Stimulated activated CD4-positive, alpha-beta T cell treated with anti-CD3 and anti-CD28 coated beads, Interleukin-2, amount 100 ng/mL, for 4 hours (primary cell): ENCODE data around the gene AFAP1L1.
A peak's percentile ranks its signal among the peaks of the same experiment; 100 is the strongest.

Source experiments
- DNase-seq: peaks from one replicate; pipeline ENCODE4 v3.0.0-alpha.2; 2020; ENCODE audit warnings: low read depth

The AFAP1L1 gene

DNA sequence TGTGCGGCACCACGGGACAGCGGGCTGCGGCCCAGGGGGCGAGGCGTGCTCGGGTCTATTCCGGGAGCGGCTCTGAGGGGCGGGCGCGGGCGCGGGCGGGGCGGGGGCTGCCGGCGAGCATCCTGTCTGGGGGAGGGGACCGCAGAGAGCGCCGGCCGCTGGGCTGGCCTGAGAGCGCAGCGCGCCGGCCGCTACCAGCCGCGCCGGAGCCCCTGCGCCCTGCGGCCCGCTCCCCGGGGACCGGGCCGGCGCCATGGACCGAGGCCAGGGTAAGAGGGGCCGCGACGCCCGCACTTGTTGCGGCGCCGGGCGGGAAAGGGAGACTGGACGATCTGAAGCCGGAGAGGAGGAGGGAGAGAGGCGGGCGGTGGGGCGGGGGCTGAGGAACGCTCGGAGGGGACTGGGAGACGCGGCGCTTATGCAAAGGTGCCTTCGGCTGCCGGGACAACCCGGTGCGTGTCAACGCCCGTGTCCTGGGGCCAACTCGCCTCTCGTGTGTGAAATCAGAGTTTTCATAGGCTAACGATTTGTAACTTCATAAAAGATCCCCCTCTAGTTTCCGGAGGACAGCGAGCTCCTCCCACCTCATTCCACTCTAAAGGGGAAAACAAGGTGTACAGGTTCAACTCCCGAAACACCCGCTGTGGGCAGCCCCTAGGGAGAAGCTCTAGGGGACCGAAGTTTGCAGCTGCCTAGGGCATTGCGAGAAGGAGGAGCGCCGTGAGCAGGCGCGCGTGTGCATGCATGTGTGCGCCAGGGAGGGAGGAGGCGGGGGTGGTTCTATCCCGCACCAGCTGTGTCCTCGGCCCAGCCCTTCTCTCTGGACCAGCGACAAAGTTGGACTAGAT, at the start of gene AFAP1L1:
Gene AFAP1L1 (plus strand): TSS at position 144 of the 848 bp plus-strand sequence. CDS start 110 bp downstream, at position 254.
- no peak for DNase-seq

DNA sequence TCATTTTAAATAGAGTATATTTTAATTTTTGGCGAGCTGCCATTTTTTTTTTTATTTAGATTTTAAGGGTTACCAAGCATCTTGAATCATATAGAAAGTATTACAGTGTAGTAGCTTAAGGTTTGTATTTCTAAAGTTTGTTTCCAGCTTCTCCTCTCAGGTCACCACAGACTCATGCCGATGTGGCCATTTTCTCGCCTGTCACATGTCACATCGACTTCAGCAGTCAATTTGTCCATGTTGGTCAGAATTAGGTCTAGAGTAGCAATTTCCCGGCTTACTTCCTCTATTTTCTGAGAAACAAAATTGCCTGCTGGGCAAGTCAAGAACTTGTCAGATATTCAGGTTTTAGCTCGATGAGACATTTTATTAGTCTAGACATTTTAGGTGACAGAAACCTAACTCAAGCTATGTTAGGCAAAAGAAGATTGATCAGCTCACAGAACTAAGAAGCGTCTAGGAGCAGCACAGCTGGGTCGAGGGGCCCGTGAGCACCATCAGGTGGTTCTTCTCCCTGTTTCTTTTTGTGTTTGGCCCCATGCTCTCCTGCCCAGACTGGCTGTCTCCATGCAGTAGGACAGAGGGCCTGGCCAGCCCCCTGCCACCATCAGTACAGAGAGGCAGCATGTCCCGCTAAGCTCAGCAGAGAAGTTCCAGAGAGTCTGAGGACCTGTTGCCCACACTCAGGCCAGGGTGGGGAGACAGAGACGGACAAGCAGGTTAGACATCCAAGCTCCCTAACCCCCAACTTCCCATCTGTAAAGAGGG, 48.4 kb upstream of the AFAP1L1 start:
- DNase-seq = no peak

DNA sequence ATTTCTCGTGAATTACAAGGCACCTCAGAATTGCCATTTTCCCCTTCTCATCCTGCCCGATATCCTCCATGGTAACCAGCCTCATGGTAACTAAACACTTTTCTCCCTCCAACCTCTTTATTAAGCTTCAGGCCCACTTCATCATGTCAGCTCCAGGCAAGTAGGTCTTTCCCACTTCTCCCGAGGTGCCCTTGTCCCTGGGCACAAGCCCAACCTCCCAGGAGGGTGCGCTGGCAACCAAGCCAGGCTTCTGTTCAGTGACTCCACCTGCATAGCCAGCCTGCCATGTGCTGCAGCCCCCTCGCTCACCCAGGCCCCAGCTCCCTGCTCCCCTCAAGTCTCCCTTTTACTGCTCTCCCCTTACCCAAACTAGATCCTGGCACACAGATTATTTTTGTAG, 47.4 kb upstream of the AFAP1L1 start:
- no peak for DNase-seq

DNA sequence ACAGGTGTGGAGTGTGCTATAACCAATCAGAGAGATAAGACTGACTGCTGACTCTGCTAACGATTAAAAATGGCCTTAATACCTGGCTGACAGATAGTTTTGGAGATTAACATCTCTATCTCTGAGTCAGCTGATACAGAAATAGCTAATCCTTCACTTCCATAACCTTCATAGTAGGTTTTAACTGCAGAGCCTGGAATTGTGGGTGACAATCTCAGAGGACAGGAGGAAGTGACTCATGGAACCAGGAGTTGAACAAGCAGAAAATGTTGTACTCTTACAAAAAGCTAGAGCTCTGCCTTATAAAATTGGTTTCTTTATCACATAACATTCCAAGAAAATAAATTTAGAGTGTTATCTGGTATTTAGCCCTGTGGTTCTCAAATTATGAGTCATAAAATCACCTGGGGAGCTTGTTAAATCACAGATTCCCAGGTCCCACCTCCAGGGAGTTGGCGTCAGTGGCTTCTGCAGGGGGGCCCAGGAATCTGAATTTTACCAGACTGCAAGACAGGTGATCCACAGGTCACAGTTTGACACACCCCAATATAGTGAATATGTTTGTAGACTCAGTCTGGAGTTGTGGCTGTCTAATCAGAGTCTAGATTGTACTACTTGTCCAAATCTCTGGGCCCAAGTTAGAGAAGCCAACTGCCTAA, 44.4 kb upstream of the AFAP1L1 start:
- DNase-seq = no peak

DNA sequence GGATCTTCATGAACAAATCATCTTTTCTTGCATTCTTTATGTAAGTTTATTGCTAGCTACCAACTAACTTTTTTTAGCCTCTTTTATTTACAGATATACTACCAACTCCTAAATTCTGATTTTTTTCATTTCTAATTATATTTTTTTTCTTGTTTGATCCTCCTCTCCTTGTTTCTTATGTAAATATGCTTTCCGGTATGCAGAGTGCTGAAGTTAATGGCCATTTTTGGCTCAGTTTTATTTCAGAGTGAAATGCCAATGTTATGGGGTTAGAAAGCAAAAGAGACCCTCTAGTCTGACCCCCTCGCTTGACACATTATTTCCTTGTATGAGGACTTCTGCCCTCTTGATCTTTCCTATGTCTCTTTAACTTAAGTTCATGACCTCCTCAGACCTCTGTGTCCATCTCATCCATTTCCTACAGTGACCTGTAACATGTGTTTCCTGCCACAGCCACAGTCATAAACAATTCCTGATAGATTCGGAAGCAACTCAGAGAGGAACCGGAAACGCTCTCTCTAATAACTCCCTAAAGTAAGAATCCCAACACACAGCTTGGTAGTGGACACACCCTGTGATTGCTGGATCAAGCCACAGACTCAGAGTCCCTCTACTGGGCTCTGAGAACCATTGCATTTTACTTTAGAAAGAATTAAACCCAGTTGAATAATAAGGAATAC, 42.9 kb upstream of the AFAP1L1 start:
- no peak for DNase-seq

DNA sequence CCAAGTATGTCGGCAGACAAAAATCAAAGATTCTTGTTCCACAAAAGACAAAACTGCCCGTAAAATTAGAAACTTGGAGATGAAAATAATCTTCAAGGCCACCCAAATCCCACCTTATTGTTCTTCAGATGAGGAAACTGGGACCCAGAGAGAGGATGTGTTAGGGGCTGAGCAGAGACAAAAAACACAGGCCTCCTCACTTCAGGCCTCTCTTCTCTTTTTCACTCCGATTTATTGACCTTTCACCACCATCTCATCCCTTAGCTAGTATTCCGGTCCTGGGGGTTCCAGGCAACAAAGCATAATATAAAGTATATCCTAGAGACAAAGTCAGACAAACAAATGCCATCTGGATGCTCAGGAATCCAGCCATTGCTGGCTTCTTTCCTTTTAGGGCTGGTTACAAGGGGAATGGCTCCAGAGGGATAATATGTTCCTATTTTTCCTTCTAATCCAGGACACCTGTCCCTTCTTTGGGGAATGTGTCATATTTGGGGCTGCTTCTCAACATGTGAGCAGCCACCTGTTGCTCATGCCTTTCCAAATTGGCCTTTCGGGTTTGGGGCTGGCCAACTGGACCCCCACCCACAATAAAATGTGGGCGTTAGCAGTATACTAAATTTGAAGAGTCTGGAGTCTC, 42.2 kb upstream of the AFAP1L1 start:
- no peak for DNase-seq

DNA sequence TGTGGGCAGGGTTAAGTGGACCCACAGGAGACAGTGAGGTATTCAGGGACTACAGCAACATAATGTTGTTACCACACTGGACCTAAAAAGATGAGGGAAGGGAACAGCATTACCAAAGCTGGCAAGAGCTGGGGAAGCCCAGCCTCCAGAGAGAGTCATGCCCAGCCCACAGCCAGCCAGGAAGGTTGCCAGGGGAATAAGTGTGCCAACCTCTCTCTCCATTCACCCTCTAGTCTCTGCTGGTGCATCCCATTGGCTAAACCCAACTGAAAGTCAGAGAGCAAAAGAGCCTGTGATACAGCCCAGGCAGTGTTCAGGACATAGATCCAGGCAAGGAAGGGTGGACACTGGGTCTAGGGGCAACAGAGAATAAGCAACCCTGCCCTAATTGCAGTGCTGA, 35.8 kb upstream of the AFAP1L1 start:
- DNase-seq = no peak

DNA sequence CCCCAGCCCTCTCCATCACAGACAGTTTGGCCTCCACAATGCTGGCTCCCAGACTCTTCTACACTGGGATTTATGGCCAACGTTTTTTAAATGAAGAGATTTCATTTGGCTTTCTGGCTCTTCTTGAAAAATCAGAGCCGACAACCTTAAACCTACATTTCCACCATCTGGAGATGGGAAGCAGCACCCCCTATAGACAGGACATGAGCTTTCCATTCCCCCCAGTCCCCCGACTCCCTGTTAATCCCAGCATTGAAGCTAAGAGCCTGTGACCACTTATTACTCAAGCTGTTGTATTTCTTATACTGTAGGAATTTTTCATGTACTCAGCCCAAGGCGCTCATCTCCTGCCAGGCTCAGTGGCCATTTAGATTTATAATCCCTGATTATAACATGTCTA, 34.0 kb upstream of the AFAP1L1 start:
- DNase-seq = no peak

DNA sequence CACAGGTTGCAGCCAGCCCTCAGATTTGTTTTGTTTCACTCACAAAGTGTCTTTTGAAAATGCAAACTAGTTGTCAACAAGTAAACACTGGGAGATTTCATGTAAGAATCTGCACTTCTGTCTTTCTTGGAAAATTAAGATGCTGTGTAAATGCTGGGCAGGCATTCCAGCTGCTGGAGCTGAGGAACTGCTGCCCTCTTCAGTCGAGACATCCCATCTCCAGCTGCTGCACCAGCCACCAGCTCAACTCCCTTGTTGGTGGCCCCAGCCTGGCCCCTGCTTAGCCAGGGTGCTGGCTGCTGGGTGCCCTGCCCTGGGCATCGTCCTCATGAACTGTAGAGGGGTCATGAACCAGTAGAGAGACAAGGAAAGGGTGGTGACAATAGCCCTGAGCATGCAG, 33.1 kb upstream of the AFAP1L1 start:
- DNase-seq = no peak

DNA sequence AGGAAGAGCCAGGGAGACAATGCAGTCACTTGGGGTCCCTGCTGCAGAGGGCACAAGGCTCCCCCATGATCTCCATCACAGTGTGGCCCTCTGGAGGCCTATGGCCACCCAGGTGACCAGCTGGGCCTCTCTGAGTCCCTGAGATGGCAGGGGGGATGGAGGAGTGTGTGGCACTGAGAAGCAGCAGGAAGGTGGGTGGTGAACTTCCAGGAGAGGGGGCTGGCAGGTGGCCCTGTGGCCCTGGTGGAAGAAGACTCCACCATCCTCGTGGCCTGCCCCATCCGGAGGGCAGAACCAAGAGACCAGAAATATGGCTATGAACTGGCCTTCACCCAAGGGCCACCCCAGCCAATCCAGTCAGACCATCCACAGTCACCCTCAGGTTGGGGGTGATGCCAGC, 31.7 kb upstream of the AFAP1L1 start:
- no peak for DNase-seq

DNA sequence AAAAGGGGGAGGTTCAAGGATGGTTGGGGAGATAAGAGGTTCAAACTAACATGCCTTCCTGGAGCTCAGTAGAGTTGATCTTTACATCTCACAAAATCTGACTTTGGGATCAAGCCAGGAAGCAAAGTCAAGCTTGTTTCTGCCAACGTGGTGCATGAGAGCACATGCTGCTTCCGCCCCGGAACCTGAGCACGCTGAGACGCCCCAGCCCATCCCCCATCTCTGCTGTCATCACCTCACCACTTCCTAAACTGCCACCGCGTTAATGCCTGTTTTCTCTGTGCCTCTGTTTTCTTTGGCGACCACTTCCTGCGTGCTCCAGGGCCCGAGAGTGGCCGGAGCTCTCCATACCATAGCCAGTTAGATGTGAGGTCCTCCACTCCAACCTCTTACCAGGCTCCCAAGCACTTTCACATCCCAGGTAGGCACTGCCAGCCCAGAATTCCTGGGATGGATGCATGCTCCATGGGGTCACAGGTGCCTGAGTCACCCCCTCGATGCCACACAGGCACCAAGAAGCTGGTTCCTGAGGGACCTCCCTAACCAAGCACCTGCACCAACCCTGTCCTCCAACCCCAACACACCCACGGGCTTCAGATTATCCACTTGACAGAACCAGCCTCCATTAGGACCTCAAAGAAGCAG, 31.2 kb upstream of the AFAP1L1 start:
- peak; percentile 69 for DNase-seq

DNA sequence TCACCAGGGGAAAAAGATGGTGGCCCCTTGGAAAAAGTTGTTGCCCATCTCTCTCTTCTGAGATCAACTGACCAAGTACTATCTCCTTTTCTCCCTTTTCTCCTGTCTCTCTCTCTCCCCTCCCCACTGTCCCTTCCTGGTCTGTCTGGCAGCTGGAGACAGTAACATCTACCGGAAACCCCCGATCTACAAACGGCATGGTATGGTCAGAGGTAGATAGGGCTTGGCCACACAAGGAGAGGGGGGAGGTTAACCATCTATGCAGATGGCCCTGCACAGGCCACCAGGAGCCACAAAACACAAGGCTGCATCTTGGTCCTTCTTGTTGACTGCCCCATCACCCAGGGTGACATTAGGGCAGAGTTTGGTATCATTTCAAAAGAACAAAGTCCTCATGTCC, 29.3 kb upstream of the AFAP1L1 start:
- no peak for DNase-seq

DNA sequence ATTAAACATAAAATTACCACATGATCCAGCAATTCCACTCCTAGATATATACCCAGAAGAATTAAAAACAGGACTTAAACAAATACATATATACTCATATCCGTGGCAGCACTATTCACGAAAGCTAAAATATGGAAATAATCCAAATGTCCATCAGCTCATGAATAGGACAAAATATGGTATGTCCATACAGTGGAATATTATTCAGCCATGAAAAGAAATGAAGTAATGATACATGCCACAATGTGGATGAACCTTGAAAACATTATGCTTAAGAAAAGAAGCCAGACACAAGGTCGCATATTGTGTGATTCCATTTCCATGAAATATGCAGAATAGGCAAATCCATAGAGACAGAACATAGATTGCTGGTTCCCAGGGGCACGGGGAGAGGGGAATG, 24.8 kb upstream of the AFAP1L1 start:
- no peak for DNase-seq

DNA sequence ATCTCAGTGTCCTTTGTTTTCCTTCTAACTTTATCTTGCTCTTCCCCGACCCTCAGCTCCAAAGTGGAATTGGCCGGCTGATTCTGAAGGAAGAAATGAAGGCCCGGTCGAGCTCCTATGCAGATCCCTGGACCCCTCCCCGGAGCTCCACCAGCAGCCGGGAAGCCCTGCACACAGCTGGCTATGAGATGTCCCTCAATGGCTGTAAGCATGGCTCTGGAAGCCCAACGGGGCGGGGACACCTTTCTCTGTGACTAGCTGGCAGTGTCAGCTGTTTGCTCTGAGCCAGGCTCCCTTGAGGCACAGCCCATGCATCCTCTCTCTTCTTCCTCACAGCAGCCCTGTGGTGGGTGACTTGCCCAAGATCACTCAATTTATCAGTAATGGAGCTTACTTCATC, 23.9 kb upstream of the AFAP1L1 start:
- no peak for DNase-seq

DNA sequence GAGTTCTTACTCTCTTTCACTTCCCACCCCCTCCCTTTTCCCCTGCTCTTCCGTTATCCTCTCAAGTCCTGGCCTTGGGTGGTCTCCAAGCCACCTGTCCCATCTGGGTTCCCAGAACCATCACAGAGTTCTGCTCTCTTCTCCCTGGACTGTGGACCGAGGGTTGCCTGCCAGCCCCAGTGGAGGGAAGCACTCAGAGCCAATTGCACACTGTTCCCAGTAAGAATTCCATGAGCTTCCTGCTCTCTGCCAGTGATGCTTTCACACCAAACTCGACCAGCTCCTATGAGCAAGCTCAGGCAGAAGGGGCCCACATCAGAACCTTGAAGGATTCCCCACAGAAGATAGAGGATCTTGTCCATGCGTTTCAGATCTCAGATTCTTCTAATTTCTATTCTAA, 20.1 kb upstream of the AFAP1L1 start:
- no peak for DNase-seq

DNA sequence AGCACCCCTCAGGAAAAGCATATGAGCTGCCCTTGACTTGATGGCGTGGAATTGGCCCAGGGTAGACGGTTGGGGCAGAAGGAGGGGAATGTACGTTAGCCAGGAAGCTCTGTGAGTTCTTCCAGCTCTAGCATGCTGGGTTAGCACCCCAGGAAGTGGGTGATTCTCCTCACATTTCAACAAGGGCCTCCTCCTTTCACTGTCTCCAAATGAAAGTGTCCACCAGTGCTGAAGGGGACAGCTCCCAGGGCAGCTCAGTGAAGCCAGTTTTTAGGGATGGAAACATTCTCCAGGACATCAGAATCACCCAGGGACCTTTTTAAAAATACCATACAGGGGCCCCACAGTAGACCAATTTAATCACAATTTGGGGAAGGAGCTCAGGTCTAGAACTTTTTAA, 17.2 kb upstream of the AFAP1L1 start:
- no peak for DNase-seq

DNA sequence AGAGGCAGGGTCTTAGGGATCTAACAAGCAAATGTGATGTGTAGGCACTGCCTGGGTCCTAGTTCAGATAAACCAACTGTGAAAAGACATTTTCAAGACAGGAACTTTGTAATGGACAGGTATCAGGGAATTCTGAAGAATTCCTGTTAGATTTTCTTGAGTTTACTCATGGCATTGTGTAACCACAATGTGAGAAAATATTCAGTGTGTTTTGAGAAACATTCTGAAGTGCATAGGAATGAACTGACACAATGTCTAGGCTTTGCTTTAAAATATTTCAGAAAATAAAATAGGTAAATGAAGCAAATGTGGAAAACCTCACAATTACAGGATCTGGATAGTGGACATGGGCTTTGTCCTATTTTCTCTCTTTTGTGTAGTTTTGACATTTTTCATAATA, 15.2 kb upstream of the AFAP1L1 start:
- no peak for DNase-seq

DNA sequence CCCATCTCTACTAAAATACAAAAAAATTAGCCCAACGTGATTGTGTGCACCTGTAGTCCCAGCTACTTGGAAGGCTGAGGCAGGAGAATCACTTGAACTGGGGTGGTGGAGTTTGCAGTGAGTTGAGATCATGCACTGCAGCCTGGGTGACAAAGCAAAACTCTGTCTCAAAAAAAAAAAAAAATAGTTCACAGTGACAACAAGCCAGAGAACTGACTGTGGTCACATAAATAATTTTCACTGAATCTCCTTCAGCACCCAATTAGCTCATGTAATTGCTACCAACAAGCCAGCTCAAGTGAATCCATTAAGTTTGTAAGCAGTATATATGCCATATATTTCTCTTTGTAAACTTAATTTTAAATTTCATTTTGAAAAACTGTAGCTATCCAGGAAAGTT, 14.5 kb upstream of the AFAP1L1 start:
- DNase-seq = no peak

DNA sequence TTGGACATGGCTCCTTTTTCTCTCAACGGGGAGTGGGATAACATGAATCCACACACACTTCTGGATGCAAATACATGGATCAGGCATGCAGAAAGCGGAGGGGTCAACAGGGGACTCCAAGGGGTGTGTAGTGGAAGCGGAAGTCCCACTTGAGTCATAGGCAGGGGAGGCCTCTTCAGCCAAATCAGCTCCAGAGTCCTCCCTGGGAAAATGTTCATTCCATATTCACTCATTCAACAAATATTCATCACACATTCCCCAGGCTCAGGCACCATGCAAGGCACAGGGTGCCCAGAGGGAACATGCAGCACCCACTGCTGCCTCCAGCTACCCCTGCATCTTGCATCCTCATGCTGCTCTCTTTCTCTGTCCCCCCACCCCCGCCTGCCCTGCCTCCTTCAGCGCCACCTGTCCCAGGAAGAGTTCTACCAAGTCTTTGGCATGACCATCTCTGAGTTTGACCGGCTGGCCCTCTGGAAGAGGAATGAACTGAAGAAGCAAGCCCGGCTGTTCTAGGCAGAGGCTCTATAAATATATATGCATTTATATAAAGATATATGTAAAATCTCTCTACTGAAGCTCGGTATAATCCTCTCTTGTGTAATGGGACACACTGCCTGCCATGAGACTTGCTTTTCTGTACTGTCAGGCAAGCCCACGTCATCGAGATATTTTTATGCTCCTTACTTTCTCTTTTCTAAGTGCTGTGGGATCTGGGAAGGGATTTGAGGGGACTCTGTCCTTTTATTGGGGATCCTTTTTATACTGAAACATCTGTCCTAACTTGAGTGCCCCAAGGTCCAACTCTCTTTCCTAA, 13.6 kb upstream of the AFAP1L1 start:
- DNase-seq = no peak

DNA sequence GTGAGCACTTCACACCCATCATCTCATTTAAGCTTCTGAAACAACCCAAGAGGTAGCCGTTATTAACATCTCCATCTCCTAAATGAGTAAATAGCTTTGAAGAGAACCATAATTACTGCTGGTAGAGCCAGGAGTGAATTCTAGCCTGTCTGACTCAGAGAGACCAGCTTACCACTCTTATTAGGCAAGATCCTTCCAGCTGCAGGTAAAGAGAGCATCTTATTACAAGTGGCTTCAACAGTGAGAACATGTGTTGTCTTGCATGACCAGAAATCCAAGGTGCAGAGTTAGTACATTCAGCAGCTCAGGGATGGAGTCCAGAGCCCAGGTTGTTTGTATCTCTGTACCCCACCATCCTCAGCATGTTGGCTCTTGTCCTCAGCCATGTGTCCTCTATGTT, 10.9 kb upstream of the AFAP1L1 start:
- DNase-seq = no peak

DNA sequence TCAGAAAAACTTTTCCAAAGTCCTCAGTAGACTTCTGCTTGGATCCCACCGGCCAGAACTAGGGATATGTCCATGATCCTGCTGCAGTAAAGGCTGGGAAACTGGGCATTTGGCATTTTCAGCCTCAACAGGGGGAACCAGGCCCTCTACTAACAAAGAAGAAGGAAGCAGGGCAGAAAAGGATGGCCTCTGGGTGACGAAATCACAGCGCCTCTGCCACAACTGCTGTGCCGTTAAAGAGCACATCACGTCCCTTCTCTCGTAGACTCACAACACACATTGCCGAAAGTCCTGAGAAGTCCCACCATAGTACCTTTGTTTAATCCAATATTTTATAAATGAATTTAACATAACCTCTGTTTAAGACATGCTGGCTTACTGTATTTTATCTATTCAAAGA, 10.4 kb upstream of the AFAP1L1 start:
- DNase-seq = no peak
